Smooth muscle cell (in vitro differentiated cells): Measurements from ENCODE around the gene GCK. TPM values are rescaled to one million over a fixed set of nuclear protein-coding genes. Genes with fewer than 3 reads are reported as not detected.

Experiments used
- DNase-seq: peaks from one replicate; lab custom pipeline; 2025; ENCODE audit not compliant: unreplicated experiment; lab: John Stamatoyannopoulos, UW
- H2AFZ ChIP-seq: fragments of 200-600 bp; sonication (generic); 2 replicates; pipeline ENCODE4 v1.6.0; 2016; ENCODE audit warnings: antibody characterized with exemption, low read depth, mild to moderate bottlenecking
- H3F3A ChIP-seq: fragments of 200-600 bp; sonication (generic); 2 replicates; pipeline ENCODE4 v1.6.0; 2017; ENCODE audit warnings: antibody characterized with exemption, low read depth
- H3K27ac ChIP-seq: fragments of 200-600 bp; sonication (generic); 2 replicates; pipeline ENCODE4 v1.5.1; 2016; ENCODE audit warnings: low read depth, mild to moderate bottlenecking
- H3K27me3 ChIP-seq: fragments of 200-600 bp; sonication (generic); 2 replicates; pipeline ENCODE4 v1.6.1; 2016; ENCODE audit warnings: low read depth, mild to moderate bottlenecking
- H3K36me3 ChIP-seq: fragments of 200-600 bp; sonication (generic); 2 replicates; pipeline ENCODE4 v1.5.1; 2016; ENCODE audit warnings: low read depth
- H3K4me1 ChIP-seq: fragments of 200-600 bp; sonication (generic); 2 replicates; pipeline ENCODE4 v1.5.1; 2016; ENCODE audit warnings: low read depth
- H3K4me2 ChIP-seq: fragments of 200-600 bp; sonication (generic); 2 replicates; pipeline ENCODE4 v1.6.0; 2016; ENCODE audit warnings: mild to moderate bottlenecking
- H3K4me3 ChIP-seq: fragments of 200-600 bp; sonication (generic); 2 replicates; pipeline ENCODE4 v1.5.1; 2016; ENCODE audit warnings: mild to moderate bottlenecking
- H3K79me2 ChIP-seq: fragments of 200-600 bp; sonication (generic); 2 replicates; pipeline ENCODE4 v1.6.0; 2016; ENCODE audit warnings: low read depth, mild to moderate bottlenecking
- H3K9ac ChIP-seq: fragments of 200-600 bp; sonication (generic); 2 replicates; pipeline ENCODE4 v1.6.0; 2016; ENCODE audit warnings: low read depth
- H3K9me3 ChIP-seq: fragments of 200-600 bp; sonication (generic); replicated peaks from 2 replicates; pipeline ENCODE4 v1.5.1; 2016; ENCODE audit warnings: low read depth
- H4K20me1 ChIP-seq: fragments of 200-600 bp; sonication (generic); 2 replicates; pipeline ENCODE4 v1.6.0; 2016; ENCODE audit warnings: low read depth
- WGBS: methylation state at CpG from one replicate; pipeline ENCODE4 v1.1.7; 2016; ENCODE audit warnings: low lambda C conversion rate; 5-methylcytosine and 5-hydroxymethylcytosine counted together
- polyA plus RNA-seq: library from polyadenylated mRNA; unstranded; fragments of >200 nt; fragmentation: Nextera tagmentation; extraction: Ambion mirVana; gene quantifications from 2 replicates; pipeline ENCODE4 v1.2.1, GENCODE V29; 2016
- total RNA-seq: library from RNA; depleted of rRNA; stranded (reverse); fragments of >200 nt; gene quantifications from 2 replicates; pipeline ENCODE4 v1.2.3, GENCODE V29; 2014
- TF ChIP-seq, protein P1 (sequence below): fragments of 200-600 bp; sonication (generic); IDR thresholded peaks from 2 replicates; pipeline ENCODE4 v1.5.1; 2017; ENCODE audit warnings: borderline replicate concordance, mild to moderate bottlenecking, antibody characterized with exemption; ENCODE audit not compliant: insufficient read depth, poor library complexity, severe bottlenecking

Gene GCK
- total and polyA plus RNA-seq, 2 experiments from 2014 or later, result 1.6 to 5.5 TPM

DNA sequence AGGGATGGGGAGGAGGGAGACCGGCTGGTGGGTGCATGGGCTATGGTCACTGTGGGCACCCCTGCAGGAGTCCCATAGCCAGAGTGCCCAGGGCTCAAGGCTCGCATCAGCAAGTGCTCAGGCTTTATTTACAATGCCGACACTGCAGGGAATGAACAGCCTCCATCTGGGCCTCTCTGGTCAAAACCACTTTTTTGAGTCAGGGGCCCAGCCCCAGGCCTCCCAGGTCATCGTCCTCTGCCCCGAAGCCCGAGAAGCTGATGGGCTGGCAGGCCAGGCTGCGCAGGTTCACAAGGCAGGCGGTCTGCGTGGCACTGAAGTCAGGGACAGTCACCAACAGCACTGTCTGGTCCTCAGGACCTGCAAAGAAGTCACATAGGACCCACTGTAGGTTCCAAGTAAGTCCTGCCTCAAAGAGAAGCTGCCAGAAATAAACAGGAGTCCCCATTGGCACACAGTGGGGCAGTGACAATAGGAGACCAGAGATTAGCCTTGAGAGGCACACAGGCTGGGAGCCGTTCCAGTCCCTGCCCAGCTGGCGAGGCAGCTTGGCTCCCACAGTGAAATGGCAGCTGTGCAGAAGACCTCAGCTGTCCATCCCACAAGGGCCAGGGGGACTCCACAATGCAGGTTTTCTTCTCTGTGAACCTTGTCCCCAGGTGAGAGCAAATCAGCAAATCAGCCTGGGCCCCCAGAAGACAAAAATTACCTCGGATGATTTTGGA lies 74.5 kb downstream of the GCK start:
- TF ChIP-seq, protein P1, sequence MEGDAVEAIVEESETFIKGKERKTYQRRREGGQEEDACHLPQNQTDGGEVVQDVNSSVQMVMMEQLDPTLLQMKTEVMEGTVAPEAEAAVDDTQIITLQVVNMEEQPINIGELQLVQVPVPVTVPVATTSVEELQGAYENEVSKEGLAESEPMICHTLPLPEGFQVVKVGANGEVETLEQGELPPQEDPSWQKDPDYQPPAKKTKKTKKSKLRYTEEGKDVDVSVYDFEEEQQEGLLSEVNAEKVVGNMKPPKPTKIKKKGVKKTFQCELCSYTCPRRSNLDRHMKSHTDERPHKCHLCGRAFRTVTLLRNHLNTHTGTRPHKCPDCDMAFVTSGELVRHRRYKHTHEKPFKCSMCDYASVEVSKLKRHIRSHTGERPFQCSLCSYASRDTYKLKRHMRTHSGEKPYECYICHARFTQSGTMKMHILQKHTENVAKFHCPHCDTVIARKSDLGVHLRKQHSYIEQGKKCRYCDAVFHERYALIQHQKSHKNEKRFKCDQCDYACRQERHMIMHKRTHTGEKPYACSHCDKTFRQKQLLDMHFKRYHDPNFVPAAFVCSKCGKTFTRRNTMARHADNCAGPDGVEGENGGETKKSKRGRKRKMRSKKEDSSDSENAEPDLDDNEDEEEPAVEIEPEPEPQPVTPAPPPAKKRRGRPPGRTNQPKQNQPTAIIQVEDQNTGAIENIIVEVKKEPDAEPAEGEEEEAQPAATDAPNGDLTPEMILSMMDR, result no peak
- Histone ChIP-seq H3K4me1 (no peaks in the 10 kb centered on the region), H3K27ac (no peak overlapping the region), H4K20me1 (no peaks in the 10 kb centered on the region), H3F3A (no peaks in the 10 kb centered on the region), H3K4me3 (no peak overlapping the region), H3K36me3 (no peaks in the 10 kb centered on the region), H3K9me3 (no peaks in the 10 kb centered on the region), H3K4me2 (no peak overlapping the region), H3K9ac (no peak overlapping the region), H3K79me2 (no peaks in the 10 kb centered on the region), H2AFZ (no peak overlapping the region), H3K27me3 (no peaks in the 10 kb centered on the region)
- DNase-seq, result no peak
- WGBS, result 93% methylated on average over 12 of the region's 12 CpGs

DNA sequence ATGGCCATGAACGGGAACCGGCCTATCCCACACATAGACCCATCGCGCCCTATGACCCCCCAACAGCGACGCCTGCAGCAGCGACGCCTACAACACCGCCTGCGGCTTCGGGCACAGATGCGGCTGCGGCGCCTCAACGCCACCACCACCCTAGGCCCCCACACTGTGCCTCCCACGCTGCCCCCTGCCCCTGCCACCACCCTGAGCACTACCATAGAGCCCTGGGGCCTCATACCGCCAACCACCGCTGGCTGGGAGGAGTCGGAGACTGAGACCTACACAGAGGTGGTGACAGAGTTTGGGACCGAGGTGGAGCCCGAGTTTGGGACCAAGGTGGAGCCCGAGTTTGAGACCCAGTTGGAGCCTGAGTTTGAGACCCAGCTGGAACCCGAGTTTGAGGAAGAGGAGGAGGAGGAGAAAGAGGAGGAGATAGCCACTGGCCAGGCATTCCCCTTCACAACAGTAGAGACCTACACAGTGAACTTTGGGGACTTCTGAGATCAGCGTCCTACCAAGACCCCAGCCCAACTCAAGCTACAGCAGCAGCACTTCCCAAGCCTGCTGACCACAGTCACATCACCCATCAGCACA lies 75.4 kb downstream of the GCK start:
- Histone ChIP-seq H3K9me3 (no peaks in the 10 kb centered on the region), H3F3A (no peaks in the 10 kb centered on the region), H3K27ac (no peak overlapping the region), H3K4me3 (no peak overlapping the region), H3K4me2 (no peak overlapping the region), H3K9ac (no peak overlapping the region), H3K79me2 (no peaks in the 10 kb centered on the region), H3K36me3 (no peaks in the 10 kb centered on the region), H3K27me3 (no peaks in the 10 kb centered on the region), H4K20me1 (no peaks in the 10 kb centered on the region), H2AFZ (no peak overlapping the region), H3K4me1 (no peaks in the 10 kb centered on the region)
- 94% methylated on average over 24 of the region's 24 CpGs for WGBS
- TF ChIP-seq, protein P1, result no peak
- DNase-seq, result no peak

DNA sequence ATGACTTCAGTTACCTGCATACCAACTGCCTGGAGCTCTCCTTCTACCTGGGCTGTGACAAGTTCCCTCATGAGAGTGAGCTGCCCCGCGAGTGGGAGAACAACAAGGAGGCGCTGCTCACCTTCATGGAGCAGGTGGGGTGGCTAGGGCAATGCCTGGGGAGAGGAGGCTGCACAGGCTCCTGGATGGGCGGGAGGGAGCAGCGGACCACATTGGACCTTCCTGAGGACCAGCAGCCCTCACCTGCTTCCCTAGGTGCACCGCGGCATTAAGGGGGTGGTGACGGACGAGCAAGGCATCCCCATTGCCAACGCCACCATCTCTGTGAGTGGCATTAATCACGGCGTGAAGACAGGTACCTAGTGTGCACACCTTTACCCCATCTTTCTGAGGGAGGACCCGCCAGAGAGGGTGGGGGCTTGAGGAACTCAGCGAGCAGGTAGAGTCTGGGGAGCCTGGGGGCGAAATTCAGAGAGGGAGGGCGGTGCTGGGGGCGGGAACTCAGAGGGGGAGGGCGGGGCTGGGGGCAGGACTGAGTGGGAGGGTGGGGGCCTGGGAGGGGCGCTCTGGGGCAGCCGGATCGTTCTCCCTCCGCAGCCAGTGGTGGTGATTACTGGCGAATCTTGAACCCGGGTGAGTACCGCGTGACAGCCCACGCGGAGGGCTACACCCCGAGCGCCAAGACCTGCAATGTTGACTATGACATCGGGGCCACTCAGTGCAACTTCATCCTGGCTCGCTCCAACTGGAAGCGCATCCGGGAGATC lies 76.1 kb downstream of the GCK start:
- DNase-seq, result no peak
- H3K4me1 ChIP-seq, result no peaks in the 10 kb centered on the region
- no peaks in the 10 kb centered on the region for H4K20me1 ChIP-seq
- H3K9ac ChIP-seq, result no peak overlapping the region
- H3K27me3 ChIP-seq, result no peaks in the 10 kb centered on the region
- H3K36me3 ChIP-seq, result no peaks in the 10 kb centered on the region
- H2AFZ ChIP-seq, result no peak overlapping the region
- H3K27ac ChIP-seq, result no peak overlapping the region
- no peak overlapping the region for H3K4me2 ChIP-seq
- 95% methylated on average over 17 of the region's 34 CpGs for WGBS
- H3K4me3 ChIP-seq, result no peak overlapping the region
- H3K9me3 ChIP-seq, result no peaks in the 10 kb centered on the region
- TF ChIP-seq, protein P1, result no peak
- H3F3A ChIP-seq, result no peaks in the 10 kb centered on the region
- no peaks in the 10 kb centered on the region for H3K79me2 ChIP-seq
